SKM-1 treated with dmso at 0.1 percent for 144 hours (cell line): ENCODE measurements around the gene TAF4B.

ENCODE experiments used
- DNase-seq: peaks from one replicate; lab custom pipeline; 2025; ENCODE audit not compliant: unreplicated experiment; lab: John Stamatoyannopoulos, UW

The TAF4B gene

GRCh38 chr18:26304511-26304910 is 78.3 kb downstream of the TAF4B start:
- DNase-seq = no peak

- DNase-seq = peak; percentile 26
These were observed 81.0 kb downstream of the TAF4B start for GRCh38 chr18:26307161-26307773.

- DNase-seq = no peak
These were observed 83.0 kb downstream of the TAF4B start for GRCh38 chr18:26309281-26309680.

GRCh38 chr18:26312199-26312598 is 86.0 kb downstream of the TAF4B start:
- DNase-seq = no peak

- DNase-seq = no peak
These were observed 91.2 kb downstream of the TAF4B start for GRCh38 chr18:26317398-26317797.

GRCh38 chr18:26320686-26321085 is 94.4 kb downstream of the TAF4B start:
- DNase-seq = no peak

GRCh38 chr18:26322890-26323653 is 96.8 kb downstream of the TAF4B start:
- DNase-seq = no peak

GRCh38 chr18:26325771-26326170 is 99.5 kb downstream of the TAF4B start:
- no peak for DNase-seq

GRCh38 chr18:26327062-26327461 is 100.8 kb downstream of the TAF4B start:
- DNase-seq = no peak

GRCh38 chr18:26332991-26333390 is 106.7 kb downstream of the TAF4B start:
- no peak for DNase-seq

- DNase-seq = no peak
These were observed 108.9 kb downstream of the TAF4B start for GRCh38 chr18:26335156-26335555.

GRCh38 chr18:26335571-26336487 is 109.6 kb downstream of the TAF4B start:
- no peak for DNase-seq

- no peak for DNase-seq
These were observed 110.3 kb downstream of the TAF4B start for GRCh38 chr18:26336572-26336971.

- DNase-seq = no peak
These were observed 116.4 kb downstream of the TAF4B start for GRCh38 chr18:26342646-26343045.

- no peak for DNase-seq
These were observed 124.7 kb downstream of the TAF4B start for GRCh38 chr18:26350961-26351360.

- no peak for DNase-seq
These were observed 130.0 kb downstream of the TAF4B start for GRCh38 chr18:26356045-26356785.

GRCh38 chr18:26357960-26358359 is 131.7 kb downstream of the TAF4B start:
- DNase-seq = no peak

GRCh38 chr18:26362021-26362420 is 135.8 kb downstream of the TAF4B start:
- no peak for DNase-seq

GRCh38 chr18:26367425-26367824 is 141.2 kb downstream of the TAF4B start:
- no peak for DNase-seq

GRCh38 chr18:26370037-26370436 is 143.8 kb downstream of the TAF4B start:
- DNase-seq = no peak

GRCh38 chr18:26376105-26376504 is 149.9 kb downstream of the TAF4B start:
- no peak for DNase-seq
